Astrocyte (in vitro differentiated cells and primary cell): ENCODE results near the gene EIF3F. TPM values are rescaled to one million over a fixed set of nuclear protein-coding genes. Genes with fewer than 3 reads are reported as not detected.
A peak's percentile ranks its signal among the peaks of the same experiment; 100 is the strongest.

Experiments
- DNase-seq: peaks from one replicate; pipeline ENCODE4 v3.0.0-alpha.2; 2010; ENCODE audit warnings: low read depth
- FAIRE-seq: peaks from 2 replicates; lab custom pipeline; 2011; peaks lifted over from hg19 to GRCh38; lab: Jason Lieb, UNC
- H2AFZ ChIP-seq: 2 replicates; pipeline ENCODE4 v1.6.0; 2012; ENCODE audit warnings: low read depth, low read length, inconsistent platforms
- H3K27ac ChIP-seq: 2 replicates; pipeline ENCODE4 v1.5.1; 2011; ENCODE audit warnings: low read depth, low read length, inconsistent platforms
- H3K27me3 ChIP-seq: 2 replicates; pipeline ENCODE4 v1.6.0; 2011; ENCODE audit warnings: low read length, inconsistent platforms; ENCODE audit not compliant: insufficient read depth
- H3K36me3 ChIP-seq: 2 replicates; pipeline ENCODE4 v1.5.1; 2011; ENCODE audit warnings: low read length, inconsistent platforms; ENCODE audit not compliant: insufficient read depth
- H3K4me1 ChIP-seq: 2 replicates; pipeline ENCODE4 v1.5.1; 2011; ENCODE audit warnings: low read length, inconsistent platforms; ENCODE audit not compliant: insufficient read depth
- H3K4me2 ChIP-seq: 2 replicates; pipeline ENCODE4 v1.6.0; 2012; ENCODE audit warnings: low read length, inconsistent platforms
- H3K4me3 ChIP-seq: 2 replicates; pipeline ENCODE4 v1.5.1; 2011; ENCODE audit warnings: low read depth, mild to moderate bottlenecking, low read length, inconsistent platforms; ENCODE audit not compliant: insufficient read depth
- H3K79me2 ChIP-seq: 2 replicates; pipeline ENCODE4 v1.6.0; 2012; ENCODE audit warnings: mild to moderate bottlenecking, low read length, inconsistent platforms; ENCODE audit not compliant: insufficient read depth
- H3K9ac ChIP-seq: 2 replicates; pipeline ENCODE4 v1.6.0; 2012; ENCODE audit warnings: mild to moderate bottlenecking, low read length, inconsistent platforms
- H3K9me3 ChIP-seq: 2 replicates; pipeline ENCODE4 v1.5.1; 2012; ENCODE audit warnings: low read depth, mild to moderate bottlenecking, low read length, inconsistent platforms; ENCODE audit not compliant: insufficient read depth
- H4K20me1 ChIP-seq: 2 replicates; pipeline ENCODE4 v1.6.0; 2012; ENCODE audit warnings: low read length, inconsistent platforms; ENCODE audit not compliant: insufficient read depth
- H3K27ac Mint-ChIP-seq: one replicate; pipeline ENCODE4 v1.8.0; 2021; ENCODE audit warnings: mild to moderate bottlenecking, mixed read lengths; ENCODE audit not compliant: unreplicated experiment
- H3K27me3 Mint-ChIP-seq: one replicate; pipeline ENCODE4 v1.8.0; 2021; ENCODE audit warnings: low read depth, mixed read lengths; ENCODE audit not compliant: unreplicated experiment
- H3K36me3 Mint-ChIP-seq: one replicate; pipeline ENCODE4 v1.8.0; 2021; ENCODE audit warnings: low read depth, mixed read lengths; ENCODE audit not compliant: unreplicated experiment
- H3K4me1 Mint-ChIP-seq: one replicate; pipeline ENCODE4 v1.8.0; 2021; ENCODE audit warnings: low read depth, mixed read lengths; ENCODE audit not compliant: unreplicated experiment
- H3K4me3 Mint-ChIP-seq: one replicate; pipeline ENCODE4 v1.8.0; 2021; ENCODE audit warnings: mild to moderate bottlenecking, moderate library complexity, mixed read lengths; ENCODE audit not compliant: unreplicated experiment
- H3K9me3 Mint-ChIP-seq: one replicate; pipeline ENCODE4 v1.8.0; 2021; ENCODE audit warnings: mild to moderate bottlenecking, mixed read lengths; ENCODE audit not compliant: unreplicated experiment
- CTCF ChIP-seq: IDR thresholded peaks from 2 replicates; pipeline ENCODE4 v1.5.1; 2011; ENCODE audit warnings: low read depth, mild to moderate bottlenecking, inconsistent platforms, low read length, moderate library complexity; ENCODE audit not compliant: insufficient read depth
- EZH2 ChIP-seq: IDR thresholded peaks from 2 replicates; pipeline ENCODE4 v1.6.1; 2012; ENCODE audit warnings: mild to moderate bottlenecking, low read length, inconsistent platforms; ENCODE audit not compliant: insufficient read depth
- total RNA-seq: library from RNA; stranded (reverse); gene quantifications from 2 replicates; pipeline ENCODE4 v1.2.1, GENCODE V29; 2021

Gene EIF3F
- total RNA-seq, 1 donor from 2014 or later = 260 TPM

- Histone ChIP-seq H3K4me2 (peak overlapping the region; percentile 34), H3K27me3 (no peaks in the 10 kb centered on the region), H3K27ac (no peak overlapping the region), H3K9ac (no peak overlapping the region), H3K79me2 (no peaks in the 10 kb centered on the region), H2AFZ (no peak overlapping the region), H3K36me3 (no peaks in the 10 kb centered on the region), H3K4me3 (no peak overlapping the region), H3K9me3 (no peaks in the 10 kb centered on the region), H4K20me1 (peaks cover 6% of the 10 kb centered on the region), H3K4me1 (peaks cover 17% of the 10 kb centered on the region)
- Mint-ChIP-seq H3K4me1 (peaks cover 22% of the 10 kb centered on the region), H3K9me3 (no peaks in the 10 kb centered on the region), H3K27ac (no peak overlapping the region), H3K36me3 (no peaks in the 10 kb centered on the region), H3K4me3 (no peak overlapping the region), H3K27me3 (peaks cover 27% of the 10 kb centered on the region)
- DNase-seq (no peak), FAIRE-seq (no peak)
- no peak for TF ChIP-seq EZH2
- no peak for TF ChIP-seq CTCF
Measured at GRCh38 chr11:8011371-8011770, 24.2 kb downstream of the EIF3F start.

GRCh38 chr11:8011981-8012444 is 24.9 kb downstream of the EIF3F start:
- Mint-ChIP-seq H3K9me3 (no peaks in the 10 kb centered on the region), H3K27me3 (peaks cover 29% of the 10 kb centered on the region), H3K36me3 (no peaks in the 10 kb centered on the region), H3K4me1 (peaks cover 28% of the 10 kb centered on the region), H3K4me3 (no peak overlapping the region), H3K27ac (no peak overlapping the region)
- Histone ChIP-seq H3K27ac (no peak overlapping the region), H3K27me3 (no peaks in the 10 kb centered on the region), H3K4me3 (no peak overlapping the region), H3K4me1 (peaks cover 21% of the 10 kb centered on the region), H4K20me1 (peaks cover 6% of the 10 kb centered on the region), H2AFZ (no peak overlapping the region), H3K9me3 (no peaks in the 10 kb centered on the region), H3K79me2 (no peaks in the 10 kb centered on the region), H3K4me2 (peak overlapping the region; percentile 63), H3K36me3 (no peaks in the 10 kb centered on the region), H3K9ac (no peak overlapping the region)
- DNase-seq (peak; percentile 94), FAIRE-seq (peak; percentile 97)
- TF ChIP-seq CTCF (no peak), EZH2 (no peak)

- DNase-seq (no peak), FAIRE-seq (no peak)
- H3K27ac Mint-ChIP-seq = no peak overlapping the region
Measured at GRCh38 chr11:8013833-8014232, 26.7 kb downstream of the EIF3F start.

More at GRCh38 chr11:8013833-8014232, 26.7 kb downstream of the EIF3F start:
- no peaks in the 10 kb centered on the region for H3K79me2 ChIP-seq
- peaks cover 2% of the 10 kb centered on the region for H3K36me3 Mint-ChIP-seq
- no peaks in the 10 kb centered on the region for H3K27me3 ChIP-seq
- peaks cover 21% of the 10 kb centered on the region for H3K4me1 ChIP-seq
- no peak overlapping the region for H3K27ac ChIP-seq
- H2AFZ ChIP-seq = no peak overlapping the region
- peaks cover 6% of the 10 kb centered on the region for H4K20me1 ChIP-seq
- TF ChIP-seq CTCF (no peak), EZH2 (no peak)
- H3K27me3 Mint-ChIP-seq = peaks cover 35% of the 10 kb centered on the region
- peaks cover 31% of the 10 kb centered on the region for H3K4me1 Mint-ChIP-seq
- no peaks in the 10 kb centered on the region for H3K36me3 ChIP-seq
- H3K4me3 ChIP-seq = no peak overlapping the region
- no peak overlapping the region for H3K4me3 Mint-ChIP-seq
- H3K9me3 ChIP-seq = no peaks in the 10 kb centered on the region
- no peak overlapping the region for H3K4me2 ChIP-seq
- H3K9me3 Mint-ChIP-seq = no peaks in the 10 kb centered on the region
- no peak overlapping the region for H3K9ac ChIP-seq
